TTC549 (cell line): ENCODE measurements around the gene WNT3.
"Not testable (repeated sequence)": the region's sequence is repeated elsewhere in the genome, so short reads cannot be mapped to it uniquely, and the experiment has no call there.

Experiments
- FAIRE-seq: peaks from 2 replicates; lab custom pipeline; 2012; peaks lifted over from hg19 to GRCh38; lab: Jason Lieb, UNC

Gene WNT3

DNA sequence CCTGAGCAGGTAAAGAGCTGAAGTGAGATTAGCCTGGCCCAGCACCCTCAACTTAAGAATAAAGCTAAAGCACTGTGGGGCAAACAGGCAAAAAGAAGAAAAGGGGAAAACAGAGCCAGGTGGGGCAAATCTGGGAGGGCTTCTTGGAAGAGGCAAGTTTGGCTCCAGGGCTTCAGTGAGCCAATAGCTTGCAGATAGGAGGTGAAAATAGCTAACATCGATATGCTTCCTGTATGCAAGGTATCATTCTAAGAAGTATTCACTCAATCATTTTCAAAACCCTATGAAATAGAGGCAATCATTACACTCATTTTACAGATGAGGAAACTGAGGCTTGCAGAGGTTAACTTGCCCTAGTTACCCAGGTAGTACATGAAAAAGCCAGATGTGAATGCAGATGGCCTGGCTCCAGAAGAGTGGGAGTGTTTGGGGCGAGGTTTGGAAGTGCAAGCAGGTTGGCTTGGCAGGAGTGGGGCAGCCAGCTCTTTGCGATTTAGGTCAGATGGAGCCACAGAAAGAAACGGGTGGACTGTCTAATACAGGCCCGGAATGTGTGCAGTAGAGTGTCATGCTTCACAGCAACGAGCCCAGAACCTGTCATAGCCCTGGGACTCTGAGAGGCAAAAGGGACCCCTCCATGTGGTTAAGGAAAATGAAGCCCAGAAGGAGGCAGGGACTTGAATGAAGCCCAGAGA lies 5.7 kb downstream of the WNT3 start:
- no peak for FAIRE-seq

DNA sequence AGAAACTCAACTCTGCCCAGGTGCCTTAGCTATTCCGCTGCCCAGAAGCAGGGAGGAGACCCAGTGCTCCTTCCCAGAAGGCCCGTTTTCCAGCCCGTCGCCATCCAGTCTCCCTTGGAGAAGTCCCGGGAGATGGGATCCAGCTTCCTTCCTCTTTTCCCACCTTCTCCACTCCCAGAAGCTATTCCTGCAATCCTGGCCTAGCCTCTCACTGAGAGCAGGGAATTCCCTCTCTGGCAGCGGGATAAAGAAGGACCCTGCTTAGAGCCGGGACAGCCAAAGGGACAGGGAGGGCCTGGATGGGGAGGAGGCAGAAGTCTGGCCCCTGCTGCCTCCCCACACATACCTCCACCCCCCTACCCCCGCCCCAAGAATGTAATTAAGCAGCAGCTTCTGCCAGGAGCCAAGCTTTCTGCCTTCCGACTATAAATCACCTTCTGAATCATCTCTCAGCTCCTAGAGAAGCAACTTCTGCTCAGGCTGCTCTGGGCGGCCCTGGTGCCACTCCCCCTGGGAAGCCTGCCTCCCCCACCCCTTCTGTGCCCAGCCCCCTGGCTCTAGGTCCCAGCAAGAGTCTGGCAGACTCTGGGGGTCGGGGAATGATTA lies 6.4 kb downstream of the WNT3 start:
- no peak for FAIRE-seq

DNA sequence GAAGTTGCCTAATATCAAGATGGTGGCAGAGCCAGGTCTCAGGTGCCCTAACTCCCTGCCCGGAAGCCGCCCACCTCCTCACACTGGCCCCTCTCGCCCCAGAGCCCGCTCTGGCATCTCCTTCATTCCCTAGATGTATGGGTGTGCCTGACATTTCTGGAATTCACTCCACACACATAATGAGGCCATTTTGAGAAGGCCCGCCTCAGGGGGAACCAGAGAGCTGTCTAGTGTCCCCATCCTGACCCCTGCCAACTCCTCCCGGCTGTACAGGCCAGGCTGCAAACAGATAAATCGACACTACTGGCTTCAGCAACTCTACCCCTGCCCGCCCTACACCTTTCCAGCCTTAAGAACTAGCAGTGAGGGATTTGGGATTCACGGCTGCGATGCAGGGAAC lies 7.7 kb downstream of the WNT3 start:
- no peak for FAIRE-seq

DNA sequence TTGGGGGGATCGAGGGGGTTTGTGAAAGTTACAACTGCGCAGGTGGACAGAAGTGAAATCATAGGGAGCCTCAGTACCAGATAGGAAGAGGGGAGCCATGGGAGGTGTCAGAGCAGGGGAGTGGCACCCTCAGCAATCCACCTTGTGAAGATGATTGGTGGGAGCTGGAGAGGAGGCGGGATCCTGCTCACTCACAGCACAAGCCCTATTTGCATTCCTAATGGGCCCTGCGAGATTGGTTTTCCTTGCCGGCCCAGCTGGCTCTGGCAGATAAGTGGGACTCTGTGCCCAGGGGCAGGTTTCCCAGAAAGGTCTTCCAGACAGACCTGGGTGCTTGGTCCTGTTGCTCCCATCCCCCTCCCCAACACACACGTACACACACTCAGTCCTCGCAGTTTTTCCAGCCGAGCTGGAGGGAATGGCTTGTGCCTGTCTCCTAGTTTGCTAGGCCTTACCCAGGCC lies 9.4 kb downstream of the WNT3 start:
- FAIRE-seq, result no peak

DNA sequence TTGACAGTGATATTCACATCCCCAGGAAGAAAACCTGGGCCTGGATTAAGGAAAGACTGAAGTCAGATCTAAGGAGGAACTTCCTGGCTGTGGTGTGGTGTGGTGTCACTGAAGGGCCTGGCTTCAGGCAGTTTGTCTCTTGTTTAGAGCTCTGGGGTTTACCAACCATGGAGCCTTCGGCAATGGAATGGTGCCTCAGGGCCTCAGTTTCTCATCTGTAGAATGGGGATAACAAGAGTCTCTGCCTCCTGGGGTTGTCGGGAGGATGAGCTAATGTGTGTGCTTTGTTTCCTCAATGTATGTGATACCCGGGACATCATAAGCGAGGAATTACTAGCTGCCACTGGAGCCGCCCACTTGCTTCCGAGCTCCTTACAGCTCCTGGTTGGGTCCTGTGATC lies 12.7 kb downstream of the WNT3 start:
- no peak for FAIRE-seq

DNA sequence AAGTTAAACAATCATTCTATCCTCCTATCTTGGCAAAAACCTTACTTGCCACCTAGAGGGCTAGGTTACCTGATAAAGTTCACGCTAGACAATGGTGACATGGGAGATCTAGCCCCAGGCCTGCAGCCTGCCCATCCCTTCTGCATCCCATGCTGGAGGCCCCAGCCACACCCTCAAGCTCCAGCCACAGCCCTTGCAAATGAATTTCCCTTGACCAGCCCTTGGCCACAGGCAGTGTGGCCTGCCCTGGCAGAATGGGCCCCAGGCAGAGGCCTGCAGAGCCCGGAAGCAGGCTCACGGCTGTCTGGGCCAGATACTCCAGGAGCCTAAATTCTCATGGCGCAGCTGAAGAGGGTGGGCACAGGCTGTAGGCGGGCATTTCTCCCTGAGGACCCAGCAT lies 14.9 kb downstream of the WNT3 start:
- no peak for FAIRE-seq

DNA sequence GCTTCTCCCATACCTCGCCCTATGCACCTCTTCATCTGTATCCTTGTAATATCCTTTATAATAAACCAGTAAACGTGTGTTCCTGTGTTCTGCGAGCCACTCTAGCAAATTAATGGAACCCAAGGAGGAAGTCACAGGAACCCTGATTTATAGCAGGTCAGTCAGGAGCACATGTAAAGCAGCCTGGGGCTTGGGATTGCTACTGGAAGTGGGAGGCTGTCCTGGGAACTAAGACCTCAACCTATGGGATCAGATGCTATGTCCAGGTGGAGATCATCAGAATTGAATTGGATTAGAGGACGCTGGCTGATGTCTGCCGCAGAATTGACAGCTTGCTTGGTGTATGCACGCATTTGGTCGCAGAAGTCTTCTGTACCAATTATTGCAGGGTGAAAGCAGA lies 15.7 kb downstream of the WNT3 start:
- no peak for FAIRE-seq

DNA sequence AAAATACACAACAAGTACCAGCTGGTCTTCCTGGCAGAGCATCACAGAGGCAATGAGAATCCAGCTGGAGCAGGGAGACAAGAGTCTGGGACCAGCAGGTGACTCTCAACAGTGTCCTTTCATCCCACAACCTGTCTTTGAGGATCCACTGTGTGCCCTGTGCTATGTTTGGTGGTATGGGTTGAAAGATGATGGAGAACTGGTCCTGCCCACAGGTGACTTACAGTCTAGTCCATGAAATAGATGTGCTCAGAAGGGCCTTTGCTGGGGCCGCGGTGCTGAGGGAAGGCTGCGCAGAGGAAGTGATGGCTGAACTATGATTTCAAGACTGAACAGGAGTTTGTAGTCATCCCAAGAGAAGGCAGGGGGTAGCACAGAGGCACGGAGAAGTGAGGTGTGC lies 17.9 kb downstream of the WNT3 start:
- FAIRE-seq, result no peak

DNA sequence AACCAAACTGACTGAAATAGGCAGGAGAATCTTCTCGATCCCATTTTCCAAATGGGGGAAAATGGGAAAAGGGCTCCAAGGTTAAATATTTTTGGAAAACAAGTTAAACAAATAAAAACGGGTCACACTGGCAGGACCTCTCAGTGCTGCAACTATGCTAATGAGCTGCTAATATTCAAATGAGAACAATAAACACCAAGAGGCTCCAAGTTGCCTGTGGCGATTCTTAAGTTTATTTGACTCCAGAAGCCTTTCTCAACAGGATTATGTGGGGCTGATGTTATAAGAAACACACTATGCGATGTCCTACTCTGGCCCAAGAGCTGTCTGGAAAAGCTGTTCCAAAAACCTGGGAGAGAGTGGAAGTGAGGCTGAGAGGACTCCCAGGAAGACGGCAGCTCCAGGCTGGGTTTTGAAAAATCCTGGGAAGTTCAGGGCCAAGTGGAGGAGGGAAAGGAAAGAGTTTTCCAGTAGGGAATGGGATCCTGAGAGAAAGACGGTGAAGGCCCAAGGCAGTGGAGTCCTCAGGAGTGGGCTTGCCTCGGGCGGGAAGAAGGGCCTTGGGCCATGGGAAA lies 21.4 kb downstream of the WNT3 start:
- no peak for FAIRE-seq

DNA sequence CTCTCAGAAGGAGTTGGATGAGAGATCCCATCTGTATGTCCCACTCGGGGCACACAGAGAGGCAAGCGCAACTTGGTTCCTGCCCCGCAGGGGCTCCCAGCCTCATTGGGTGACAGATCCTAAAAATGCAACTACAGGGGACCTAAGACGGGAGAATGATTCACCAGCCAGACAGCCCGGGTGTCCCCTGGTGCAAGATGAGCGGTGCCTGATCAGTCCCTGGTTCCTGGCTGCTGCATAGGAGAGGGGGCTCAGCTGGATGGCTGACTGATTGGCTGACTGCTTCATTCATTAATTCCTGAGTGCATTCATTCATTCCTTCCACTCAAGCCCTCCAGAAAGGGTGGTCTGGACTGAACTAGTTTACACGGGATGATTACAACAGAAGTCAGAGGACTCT lies 22.0 kb downstream of the WNT3 start:
- no peak for FAIRE-seq

DNA sequence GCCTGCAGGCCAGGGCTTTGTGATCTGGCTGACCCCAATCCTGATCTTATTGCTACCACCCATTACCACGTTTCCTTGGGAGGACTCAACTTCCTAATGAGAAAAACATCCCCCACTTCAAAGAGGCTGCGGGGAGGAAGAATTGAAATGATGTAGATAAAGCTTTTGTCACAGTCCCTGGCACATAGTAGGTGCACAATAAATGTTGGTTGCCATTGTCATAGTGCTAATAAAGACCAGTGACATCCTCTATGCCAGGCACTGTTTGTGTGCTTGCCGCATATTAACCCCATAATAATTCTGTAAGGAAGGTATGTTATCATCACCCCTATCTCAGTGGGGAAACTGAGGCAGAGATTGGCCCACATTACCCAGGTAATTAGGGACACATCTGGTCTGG lies 22.4 kb downstream of the WNT3 start:
- no peak for FAIRE-seq

DNA sequence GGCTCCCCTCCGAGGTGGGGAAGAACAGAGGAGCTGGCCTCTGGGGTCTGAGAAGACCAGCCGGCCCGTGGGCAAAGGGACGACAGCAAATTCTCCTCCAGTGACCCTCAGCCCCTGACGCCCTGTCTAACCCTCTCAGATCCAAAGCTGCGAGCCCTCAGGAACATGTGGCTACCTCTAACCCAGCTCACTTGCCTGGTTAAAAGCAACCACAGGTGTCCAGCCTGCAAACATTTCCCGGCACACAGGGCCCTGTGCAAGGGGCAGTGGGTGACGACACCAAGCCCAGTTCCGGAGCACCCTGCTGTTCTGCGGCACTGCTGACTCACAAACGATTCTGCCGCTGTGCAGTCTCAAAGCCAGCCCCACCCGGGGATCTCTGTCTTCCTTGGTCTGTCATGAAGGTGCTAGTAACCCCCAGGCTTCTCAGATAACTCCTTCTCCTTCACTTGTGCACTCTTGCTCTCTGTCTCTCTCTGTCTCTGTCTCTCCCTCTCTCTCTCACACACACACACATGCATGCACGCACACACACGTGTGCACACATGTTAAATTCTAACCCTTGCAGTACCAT lies 23.0 kb downstream of the WNT3 start:
- no peak for FAIRE-seq

DNA sequence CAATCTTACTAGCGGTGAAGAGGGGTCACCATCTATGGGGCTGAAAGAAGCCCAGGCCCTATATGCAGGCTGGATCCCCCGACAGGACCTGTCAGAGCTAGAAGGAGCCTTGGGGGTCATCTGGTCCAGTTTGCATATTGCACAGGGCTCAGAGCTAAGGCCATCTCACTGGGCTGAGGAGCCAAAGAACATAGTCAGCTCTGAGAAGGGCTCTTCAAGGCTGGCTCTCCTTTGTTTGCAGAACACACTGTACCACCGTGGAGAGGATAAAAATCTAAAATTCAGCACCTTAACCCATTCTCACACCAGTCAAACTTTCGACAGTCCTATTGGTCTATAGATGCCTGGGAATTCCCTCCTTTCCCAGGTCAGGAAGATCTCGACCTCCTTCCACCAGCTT lies 24.2 kb downstream of the WNT3 start:
- FAIRE-seq, result no peak

DNA sequence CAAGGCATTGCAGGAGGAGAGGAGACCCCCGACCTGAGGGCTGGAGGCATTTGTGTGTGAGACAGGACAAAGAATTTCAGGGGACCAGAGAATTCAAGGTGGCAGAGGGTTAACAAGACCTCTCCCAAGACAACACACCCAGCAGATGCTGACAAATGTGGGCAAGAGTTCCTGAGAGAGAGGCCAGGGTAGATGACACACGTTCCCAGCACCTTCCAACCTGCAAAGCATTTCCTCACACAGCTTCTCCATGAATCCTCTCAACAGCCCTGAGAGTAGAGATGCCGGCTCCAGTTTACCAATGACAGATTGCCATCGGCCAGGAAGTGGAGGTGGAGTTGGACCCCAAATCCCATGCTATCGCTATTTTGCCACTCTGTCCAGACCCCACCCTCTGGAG lies 25.0 kb downstream of the WNT3 start:
- FAIRE-seq, result no peak

DNA sequence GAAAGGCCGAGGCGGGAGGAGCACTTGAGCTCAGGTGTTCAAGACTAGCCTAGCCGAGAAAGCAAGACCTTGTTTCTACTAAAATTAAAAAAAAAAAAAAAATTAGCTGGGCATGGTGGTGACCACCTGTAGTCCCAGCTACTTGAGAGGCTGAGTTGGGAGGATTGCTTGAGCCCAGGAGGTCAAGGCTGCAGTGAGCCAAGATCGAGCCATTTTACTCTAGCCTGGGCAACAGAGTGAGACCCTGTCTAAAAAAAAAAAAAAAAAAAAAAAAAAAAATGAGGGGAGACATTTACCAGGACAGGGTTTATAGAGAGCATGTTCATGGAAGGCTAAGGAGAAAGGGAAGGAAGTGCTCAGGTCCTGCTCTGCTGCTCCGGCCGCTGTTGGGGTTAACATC lies 25.5 kb downstream of the WNT3 start:
- FAIRE-seq, result not testable (repeated sequence)

DNA sequence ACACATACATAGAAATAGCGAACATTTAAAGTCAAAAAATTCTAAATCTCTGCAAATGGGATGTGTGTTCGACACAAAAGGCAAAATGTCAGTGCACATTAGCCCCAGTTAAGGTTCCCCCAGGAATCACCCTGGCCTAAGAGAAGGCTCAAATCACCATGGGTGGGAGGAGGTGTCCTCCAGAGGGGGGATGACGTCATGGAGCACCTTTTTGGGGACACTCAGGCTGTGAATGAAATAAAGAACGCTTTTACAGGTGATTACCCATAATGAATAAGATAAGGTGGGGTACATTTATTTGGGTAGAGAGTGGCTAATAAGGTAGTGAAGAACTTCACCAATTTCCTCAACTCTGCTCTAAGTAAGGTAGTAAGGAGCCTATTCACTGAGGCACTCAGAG lies 26.4 kb downstream of the WNT3 start:
- no peak for FAIRE-seq

DNA sequence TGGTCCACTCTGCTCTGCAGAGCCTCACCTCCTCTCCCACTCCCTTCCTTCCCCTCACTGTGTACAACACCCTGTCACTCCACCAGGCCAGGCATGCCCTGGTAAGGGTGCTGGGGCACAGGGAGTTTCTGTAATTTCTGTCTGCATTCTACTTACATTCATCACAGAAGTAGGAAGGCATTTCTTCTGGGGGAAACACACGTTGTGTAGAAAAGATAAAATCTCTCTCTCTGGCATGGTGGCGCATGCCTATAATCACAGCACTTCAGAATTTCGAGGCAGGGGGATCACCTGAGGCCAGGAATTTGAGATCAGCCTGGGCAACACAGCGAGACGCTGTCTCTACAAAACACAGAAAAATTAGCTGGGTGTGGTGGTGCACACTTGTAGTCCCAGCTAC lies 27.0 kb downstream of the WNT3 start:
- FAIRE-seq, result no peak

DNA sequence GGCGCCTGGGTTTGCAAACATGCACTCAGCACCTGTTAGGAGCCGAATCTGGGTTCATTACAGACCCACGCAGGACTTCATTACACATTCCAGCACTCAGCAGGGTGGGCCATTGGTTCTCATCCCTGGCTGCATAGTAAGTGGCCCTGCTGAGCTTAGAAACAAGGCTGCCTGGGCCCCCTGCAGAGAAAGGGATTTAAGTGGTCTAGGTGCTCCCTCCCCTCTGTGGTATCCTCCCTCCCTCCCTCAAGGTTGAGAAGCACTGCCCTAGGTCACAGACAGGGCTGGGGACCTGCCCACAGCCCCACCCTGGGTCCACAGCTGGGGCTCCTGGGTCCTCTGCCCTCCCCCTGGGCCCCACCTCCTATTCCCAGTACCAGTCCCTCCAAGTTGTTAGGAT lies 28.3 kb downstream of the WNT3 start:
- FAIRE-seq, result no peak

DNA sequence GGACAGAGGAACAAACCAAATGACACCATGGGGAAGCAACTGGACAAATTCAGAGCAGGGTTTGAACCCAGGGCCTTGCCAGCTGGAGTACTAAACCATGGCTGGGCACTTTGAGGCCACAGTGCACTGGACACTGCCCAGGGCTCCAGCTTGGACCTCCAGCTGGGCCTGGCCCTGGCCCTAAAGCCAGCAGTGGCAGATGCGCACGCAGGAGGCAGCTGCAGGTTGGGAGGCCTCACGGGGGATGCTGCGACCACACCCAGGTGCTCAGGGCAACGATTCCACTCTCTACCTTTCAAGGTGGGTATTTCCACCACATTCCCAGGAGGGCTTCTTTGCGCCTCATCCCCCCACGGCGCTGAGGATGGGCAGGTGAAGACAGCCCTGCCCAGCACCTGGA lies 28.9 kb downstream of the WNT3 start:
- no peak for FAIRE-seq

DNA sequence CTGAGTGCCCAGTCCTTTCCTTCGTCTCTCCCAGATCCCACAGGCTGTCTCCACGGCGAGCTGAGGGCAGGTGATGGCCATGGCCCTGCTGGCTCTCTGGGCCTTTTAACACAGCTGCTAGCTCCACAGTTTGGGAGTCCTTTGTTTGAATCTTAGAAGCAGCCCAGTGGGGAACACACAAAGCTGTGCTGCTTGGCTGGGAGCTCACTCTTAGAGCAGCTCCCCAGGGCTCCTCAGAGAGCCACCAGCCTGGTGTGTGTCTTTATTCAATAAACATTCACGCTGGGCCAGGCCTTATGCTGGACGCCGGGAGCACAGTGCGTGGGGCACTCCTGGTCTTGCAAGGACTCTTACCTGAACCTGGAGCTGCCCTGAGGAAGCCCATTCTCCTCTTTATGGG lies 29.7 kb downstream of the WNT3 start:
- FAIRE-seq, result no peak

DNA sequence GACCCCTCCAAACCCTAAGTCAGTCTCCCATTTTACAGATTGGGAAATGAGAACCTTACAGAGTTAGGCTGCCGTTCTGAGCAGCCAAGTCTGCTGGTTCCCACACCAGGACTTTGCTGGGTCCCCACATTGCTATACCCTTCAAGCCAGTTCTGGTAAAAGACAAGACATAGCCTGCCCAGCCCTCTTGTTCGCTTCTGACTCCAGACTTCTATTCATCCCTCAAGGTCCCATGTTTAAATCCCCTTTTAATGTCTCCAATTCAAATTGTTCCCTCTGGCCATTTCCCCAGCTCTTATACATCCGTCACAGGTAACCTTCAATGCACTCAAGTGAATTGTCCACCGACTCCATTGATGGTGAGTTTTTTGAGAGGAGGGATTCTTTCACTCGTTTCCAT lies 30.2 kb downstream of the WNT3 start:
- no peak for FAIRE-seq

DNA sequence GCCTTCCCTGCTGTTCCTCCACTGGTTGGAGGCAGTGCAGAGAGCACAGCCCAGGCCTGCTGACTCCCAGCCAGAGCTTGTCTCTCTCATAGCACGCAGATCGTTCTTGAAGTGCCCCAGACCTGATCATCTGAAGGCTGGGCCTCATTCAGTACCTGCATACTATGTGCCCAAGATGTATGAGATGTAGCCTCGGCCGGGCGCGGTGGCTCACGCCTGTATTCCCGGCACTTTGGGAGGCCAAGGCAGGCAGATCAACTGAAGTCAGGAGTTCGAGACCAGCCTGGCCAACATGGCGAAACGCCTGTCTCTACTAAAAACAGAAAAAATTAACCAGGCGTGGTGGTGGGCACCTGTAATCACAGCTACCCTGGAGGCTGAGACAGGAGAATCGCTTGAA lies 31.0 kb downstream of the WNT3 start:
- no peak for FAIRE-seq

DNA sequence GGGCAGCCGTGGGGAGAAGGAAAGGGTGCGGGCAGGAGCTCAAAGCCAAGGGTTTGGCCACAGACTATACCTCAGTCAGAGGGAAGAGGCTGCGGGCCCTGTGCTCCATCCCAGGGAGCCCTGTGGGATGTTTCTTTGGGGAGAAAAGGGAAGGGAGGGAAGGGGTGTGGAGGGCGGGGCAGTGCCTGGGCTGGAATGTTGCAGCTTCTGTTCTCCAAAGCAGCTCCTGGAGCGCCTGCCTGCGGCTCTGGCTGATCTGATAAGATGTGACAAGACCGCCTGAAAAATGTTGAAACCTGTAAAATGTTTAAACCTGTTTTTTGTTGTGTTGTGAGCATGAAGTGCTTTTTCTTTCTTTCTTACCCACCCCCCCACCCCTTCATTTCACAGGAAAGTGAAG lies 32.8 kb downstream of the WNT3 start:
- no peak for FAIRE-seq
